K562 (cell line): ENCODE results near the gene SLC7A6. TPM values are rescaled to one million over a fixed set of nuclear protein-coding genes. Genes with fewer than 3 reads are reported as not detected.

Source experiments
- ATAC-seq: fragments of 200-7000 bp; cut with Tn5 transposase; 3 replicates; pipeline ENCODE4 v1.9.1; 2020; ENCODE audit warnings: moderate library complexity
- BruUV-seq: library from RNA; stranded (reverse); fragments of 400-500 nt; replicated peaks from 2 replicates; lab custom pipeline; 2021; lab: Mats Ljungman, UMichigan
- CTCF ChIA-PET: fragments of 300-600 bp; formaldehyde crosslinking; extraction: SDS; loops from one replicate; lab custom pipeline; 2021; ENCODE audit warnings: low intra/inter-chr PET ratio; lab: Yijun Ruan, JAX
- POLR2A ChIA-PET: fragments of 300-600, 350-650 bp; sonication (Branson Sonifier 250); formaldehyde crosslinking; extraction: SDS; loops from one replicate; lab custom pipeline; 2021; ENCODE audit warnings: antibody characterized with exemption, inconsistent platforms; lab: Yijun Ruan, JAX
- DNase-seq, 4 experiments: peaks; one replicate each; pipeline versions ENCODE4 v3.0.0 to v3.0.0-alpha.2; 2011 to 2018; ENCODE audit warnings: low spot score in 3 of 4, mixed read lengths in 3 of 4; ENCODE audit errors: extremely low read depth in 1 of 4
- FAIRE-seq: peaks from 2 replicates; lab custom pipeline; 2011; peaks lifted over from hg19 to GRCh38; lab: Jason Lieb, UNC
- H2AFZ ChIP-seq: 2 replicates; pipeline ENCODE4 v1.6.0; 2011; ENCODE audit warnings: low read depth, low read length, control low read depth, inconsistent platforms
- H3K27ac ChIP-seq: fragments of 200-600 bp; 3 replicates; pipeline ENCODE4 v1.8.0; 2011; ENCODE audit warnings: low read depth, mild to moderate bottlenecking, control low read depth, inconsistent platforms, low read length, moderate library complexity, mixed read lengths; ENCODE audit errors: extremely low read depth
- H3K27me3 ChIP-seq, 2 experiments: fragments of 300-600 bp in 1 of 2; 2 replicates in 1 of 2; 3 replicates in 1 of 2; pipeline versions ENCODE4 v1.6.0 to v1.8.0; 2011; ENCODE audit warnings: inconsistent platforms in 2 of 2, low read length in 2 of 2, mild to moderate bottlenecking in 1 of 2, mixed read lengths in 1 of 2, moderate library complexity in 1 of 2; ENCODE audit not compliant: control insufficient read depth in 2 of 2, insufficient read depth in 2 of 2
- H3K36me3 ChIP-seq: fragments of 300-600 bp; 3 replicates; pipeline ENCODE4 v1.8.0; 2011; ENCODE audit warnings: mild to moderate bottlenecking, low read length, inconsistent platforms; ENCODE audit not compliant: control insufficient read depth, insufficient read depth
- H3K4me1 ChIP-seq, 2 experiments: fragments of 200-600 bp in 1 of 2; replicated peaks in 1 of 2; 2 replicates in 1 of 2; 3 replicates in 1 of 2; pipeline versions ENCODE4 v1.5.1 to v1.8.0; 2011; ENCODE audit warnings: inconsistent platforms in 2 of 2, low read length in 2 of 2, mild to moderate bottlenecking in 1 of 2, mixed read lengths in 1 of 2, moderate library complexity in 1 of 2; ENCODE audit not compliant: control insufficient read depth in 2 of 2, insufficient read depth in 2 of 2
- H3K4me2 ChIP-seq: 2 replicates; pipeline ENCODE4 v1.6.1; 2011; ENCODE audit warnings: low read length, control low read depth, inconsistent platforms, mixed read lengths; ENCODE audit not compliant: insufficient read depth
- H3K4me3 ChIP-seq: fragments of 200-600 bp; sonication (generic), shearing (Covaris generic); 2 replicates; pipeline ENCODE4 v1.5.1; 2016; ENCODE audit warnings: control low read depth, inconsistent platforms
- H3K79me2 ChIP-seq: fragments of 200-600 bp; 3 replicates; pipeline ENCODE4 v1.8.0; 2011; ENCODE audit warnings: low read length, inconsistent platforms; ENCODE audit not compliant: control insufficient read depth, insufficient read depth
- H3K9ac ChIP-seq, 2 experiments: 2 replicates each; pipeline versions ENCODE4 v1.6.0 to v1.6.1; 2011; ENCODE audit warnings: low read depth in 2 of 2, low read length in 2 of 2, control low read depth in 1 of 2, inconsistent platforms in 1 of 2, mild to moderate bottlenecking in 1 of 2, mixed read lengths in 1 of 2; ENCODE audit not compliant: insufficient read depth in 1 of 2
- H3K9me1 ChIP-seq: one replicate; pipeline ENCODE4 v1.6.0; 2011; ENCODE audit warnings: inconsistent platforms, mild to moderate bottlenecking, low read length, moderate library complexity; ENCODE audit not compliant: control insufficient read depth, insufficient read depth
- H3K9me3 ChIP-seq: replicated peaks from 2 replicates; pipeline ENCODE4 v1.5.1; 2011; ENCODE audit warnings: low read depth, low read length, inconsistent platforms; ENCODE audit not compliant: control insufficient read depth, insufficient read depth
- H4K20me1 ChIP-seq: replicated peaks from 2 replicates; pipeline ENCODE4 v1.6.1; 2011; ENCODE audit warnings: low read length, inconsistent platforms, mixed read lengths; ENCODE audit not compliant: control insufficient read depth, insufficient read depth
- BRCA1 ChIP-seq, 2 experiments: fragments of 450-650 bp in 1 of 2; sonication (generic) in 1 of 2; formaldehyde crosslinking in 1 of 2; IDR thresholded peaks; 2 replicates each; pipeline versions ENCODE4 v1.5.0 to v1.6.1; 2017 to 2020; ENCODE audit warnings: mild to moderate bottlenecking in 1 of 2, missing genetic modification reagents in 1 of 2
- CCNT2 ChIP-seq: IDR thresholded peaks from 2 replicates; pipeline ENCODE4 v1.6.1; 2011; ENCODE audit warnings: borderline replicate concordance, low read depth, mild to moderate bottlenecking, moderate library complexity, mixed read lengths, low read length; ENCODE audit not compliant: insufficient read length; ENCODE audit errors: extremely low read depth
- DPF2 ChIP-seq: fragments of 450-650 bp; IDR thresholded peaks from 2 replicates; pipeline ENCODE4 v1.6.1; 2016
- JUNB ChIP-seq: fragments of 450-650 bp; formaldehyde crosslinking; conservative IDR thresholded peaks from 2 replicates; pipeline ENCODE4 v1.4.0; 2020; ENCODE audit warnings: mild to moderate bottlenecking
- NFE2 ChIP-seq: IDR thresholded peaks from 2 replicates; pipeline ENCODE4 v1.6.1; 2014; ENCODE audit warnings: antibody characterized with exemption, low read depth
- PML ChIP-seq: IDR thresholded peaks from 2 replicates; pipeline ENCODE4 v1.6.1; 2012; ENCODE audit warnings: low read length, inconsistent platforms
- PYGO2 ChIP-seq: fragments of 450-650 bp; IDR thresholded peaks from 2 replicates; pipeline ENCODE4 v1.6.1; 2016; ENCODE audit warnings: mild to moderate bottlenecking, missing genetic modification characterization, moderate library complexity, missing compliant biosample characterization
- ZNF217 ChIP-seq: sonication (generic); formaldehyde crosslinking; IDR thresholded peaks from 2 replicates; pipeline ENCODE4 v1.8.0; 2022; ENCODE audit warnings: mild to moderate bottlenecking, missing genetic modification reagents
- ZNF444 ChIP-seq: fragments of 250-450 bp; sonication (Bioruptor Pico); IDR thresholded peaks from 2 replicates; pipeline ENCODE4 v1.4.0; 2020; ENCODE audit warnings: mild to moderate bottlenecking, moderate library complexity
- WGBS: fragments of 100-300 bp; shearing (Covaris generic); methylation state at CpG from one replicate; pipeline ENCODE4 v1.1.6; 2016; ENCODE audit warnings: low coverage, mixed read lengths; ENCODE audit not compliant: insufficient coverage; ENCODE audit errors: missing lambda C conversion rate; 5-methylcytosine and 5-hydroxymethylcytosine counted together
- in situ Hi-C: fragments of 300-500 bp; cut with MboI; formaldehyde crosslinking; loops from 4 replicates; pipeline ENCODE4 v1.15.0; 2018; ENCODE audit warnings: inconsistent platforms, mixed read lengths
- intact Hi-C: fragments of 100-400 bp; cut with micrococcal nuclease; formaldehyde crosslinking; loops from 2 replicates; pipeline ENCODE4 v1.14.2; 2022
- polyA plus RNA-seq, 8 experiments: library from polyadenylated mRNA; depleted of rRNA in 4 of 8; stranded (reverse) in 5 of 8; unstranded in 3 of 8; fragments of >200 nt; fragmentation: Nextera tagmentation in 2 of 8; fragmentation: Illumina TruSeq in 1 of 8; extraction: Ambion mirVana in 2 of 8; extraction: Trizol in 1 of 8; gene quantifications; 2 replicates each; pipeline versions ENCODE4 v1.2.1 to v1.2.3, GENCODE V29; 2011 to 2014; ENCODE audit warnings: inconsistent platforms in 1 of 8, missing spikeins in 1 of 8
- total RNA-seq, 7 experiments: library from RNA; depleted of rRNA in 6 of 7; stranded (reverse); fragments of >200 nt in 6 of 7; fragmentation: Illumina TruSeq in 2 of 7; extraction: Trizol in 2 of 7; gene quantifications; 2 replicates each; pipeline versions ENCODE4 v1.2.1 to v1.2.3, GENCODE V29; 2011 to 2021; ENCODE audit warnings: low replicate concordance in 1 of 7
- TF ChIP-seq, protein P1 (sequence below): fragments of 450-650 bp; conservative IDR thresholded peaks from 2 replicates; pipeline ENCODE4 v1.6.1; 2016; ENCODE audit warnings: missing genetic modification characterization, low read depth, mild to moderate bottlenecking, control low read depth, missing compliant biosample characterization

Gene SLC7A6
- total and polyA plus RNA-seq, 9 of the 15 experiments (the other 6 are each of a cell fraction or from before 2014, with no cell fraction given), result 12.6 to 60.1 (median 29.8) TPM

GRCh38 chr16:68223072-68223471, 41.3 kb upstream of the SLC7A6 start:
- no peak for ATAC-seq
- no peaks in the 10 kb centered on the region for H3K9me3 ChIP-seq
- no peak overlapping the region for H3K4me3 ChIP-seq
- intact Hi-C loops (no loop called here), in situ Hi-C loops (loop anchor here (10.0 kb wide), 1 partner anchor 148 kb away; no protein-coding TSS in a partner anchor)
- no peak overlapping the region for H3K9ac ChIP-seq
- H3K4me2 ChIP-seq, result no peak overlapping the region
- CTCF ChIA-PET, result no interaction called here
- no peak overlapping the region for H2AFZ ChIP-seq
- no peak for DNase-seq
- H3K4me1 ChIP-seq, result peaks cover 0 to 8% of the 10 kb centered on the region in 2 experiments; a peak in 2 of 5 replicates
- H3K27ac ChIP-seq, result no peak overlapping the region
- POLR2A ChIA-PET, result interaction anchor here (0.6 kb wide), 2 partner anchors 9 to 347 kb away, joined by 3 read pairs; no protein-coding TSS in a partner anchor
- no peaks in the 10 kb centered on the region for H3K27me3 ChIP-seq
- BruUV-seq, result no TSS peak
- WGBS, result 78% methylated on average over 1 of the region's 1 CpG
- no peaks in the 10 kb centered on the region for H3K9me1 ChIP-seq
- no peaks in the 10 kb centered on the region; the same call in 1 of the 2 replicates for H4K20me1 ChIP-seq
- FAIRE-seq, result no peak
- H3K79me2 ChIP-seq, result peaks cover 23% of the 10 kb centered on the region
- peaks cover 63% of the 10 kb centered on the region; the same call in 2 of the 3 replicates for H3K36me3 ChIP-seq
- TF ChIP-seq, protein P1, sequence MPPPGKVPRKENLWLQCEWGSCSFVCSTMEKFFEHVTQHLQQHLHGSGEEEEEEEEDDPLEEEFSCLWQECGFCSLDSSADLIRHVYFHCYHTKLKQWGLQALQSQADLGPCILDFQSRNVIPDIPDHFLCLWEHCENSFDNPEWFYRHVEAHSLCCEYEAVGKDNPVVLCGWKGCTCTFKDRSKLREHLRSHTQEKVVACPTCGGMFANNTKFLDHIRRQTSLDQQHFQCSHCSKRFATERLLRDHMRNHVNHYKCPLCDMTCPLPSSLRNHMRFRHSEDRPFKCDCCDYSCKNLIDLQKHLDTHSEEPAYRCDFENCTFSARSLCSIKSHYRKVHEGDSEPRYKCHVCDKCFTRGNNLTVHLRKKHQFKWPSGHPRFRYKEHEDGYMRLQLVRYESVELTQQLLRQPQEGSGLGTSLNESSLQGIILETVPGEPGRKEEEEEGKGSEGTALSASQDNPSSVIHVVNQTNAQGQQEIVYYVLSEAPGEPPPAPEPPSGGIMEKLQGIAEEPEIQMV (tag), result no peak
- TF ChIP-seq DPF2 (no peak), BRCA1 (IDR thresholded peaks at IDR 0.05) (no peak), BRCA1 (CRISPR knock-in tag; IDR thresholded peaks at IDR 0.05) (no peak), PYGO2 (tag) (no peak), PML (no peak), ZNF217 (CRISPR knock-in tag) (no peak), NFE2 (no peak), ZNF444 (CRISPR knock-in tag) (no peak), JUNB (no peak), CCNT2 (no peak)
